Measurements from ENCODE around the gene BAIAP2L1.

Gene BAIAP2L1

DNA sequence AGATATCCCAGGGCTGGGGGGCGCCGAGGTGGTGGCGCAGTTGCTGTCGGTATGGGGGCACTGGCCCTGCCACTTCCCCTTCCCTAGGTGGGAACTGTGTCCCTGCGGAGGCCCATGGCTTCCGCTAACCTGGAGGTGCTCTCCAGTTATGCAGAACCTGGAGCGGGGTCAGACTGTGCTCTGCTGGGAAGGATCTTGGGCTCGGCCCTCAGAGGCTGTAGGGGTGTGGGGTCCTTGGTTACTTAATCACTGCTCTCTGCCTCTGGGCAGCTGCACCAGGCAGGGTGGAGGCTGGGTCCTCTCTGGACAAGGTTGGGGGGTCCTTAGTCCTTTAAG lies 117.0 kb downstream of the BAIAP2L1 start:
- TF ChIP-seq, protein P1, sequence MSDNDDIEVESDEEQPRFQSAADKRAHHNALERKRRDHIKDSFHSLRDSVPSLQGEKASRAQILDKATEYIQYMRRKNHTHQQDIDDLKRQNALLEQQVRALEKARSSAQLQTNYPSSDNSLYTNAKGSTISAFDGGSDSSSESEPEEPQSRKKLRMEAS (IDR thresholded peaks at IDR 0.05), result no peak
- TF ChIP-seq ZBTB7A (IDR thresholded peaks at IDR 0.05; ENCODE audit: low read depth) (no peak), RAD21 (IDR thresholded peaks at IDR 0.05; ENCODE audit: low read depth) (no peak), TCF12 (IDR thresholded peaks at IDR 0.05; ENCODE audit: low read depth) (no peak), EP300 (IDR thresholded peaks at IDR 0.05; ENCODE audit: borderline replicate concordance) (no peak), TAF1 (IDR thresholded peaks at IDR 0.05; ENCODE audit: low read depth) (no peak), NFIC (IDR thresholded peaks at IDR 0.05) (no peak), FOXM1 (IDR thresholded peaks at IDR 0.05; ENCODE audit: borderline replicate concordance, low read depth) (no peak), CEBPB (IDR thresholded peaks at IDR 0.05) (no peak)
- TF ChIP-seq, protein P2, sequence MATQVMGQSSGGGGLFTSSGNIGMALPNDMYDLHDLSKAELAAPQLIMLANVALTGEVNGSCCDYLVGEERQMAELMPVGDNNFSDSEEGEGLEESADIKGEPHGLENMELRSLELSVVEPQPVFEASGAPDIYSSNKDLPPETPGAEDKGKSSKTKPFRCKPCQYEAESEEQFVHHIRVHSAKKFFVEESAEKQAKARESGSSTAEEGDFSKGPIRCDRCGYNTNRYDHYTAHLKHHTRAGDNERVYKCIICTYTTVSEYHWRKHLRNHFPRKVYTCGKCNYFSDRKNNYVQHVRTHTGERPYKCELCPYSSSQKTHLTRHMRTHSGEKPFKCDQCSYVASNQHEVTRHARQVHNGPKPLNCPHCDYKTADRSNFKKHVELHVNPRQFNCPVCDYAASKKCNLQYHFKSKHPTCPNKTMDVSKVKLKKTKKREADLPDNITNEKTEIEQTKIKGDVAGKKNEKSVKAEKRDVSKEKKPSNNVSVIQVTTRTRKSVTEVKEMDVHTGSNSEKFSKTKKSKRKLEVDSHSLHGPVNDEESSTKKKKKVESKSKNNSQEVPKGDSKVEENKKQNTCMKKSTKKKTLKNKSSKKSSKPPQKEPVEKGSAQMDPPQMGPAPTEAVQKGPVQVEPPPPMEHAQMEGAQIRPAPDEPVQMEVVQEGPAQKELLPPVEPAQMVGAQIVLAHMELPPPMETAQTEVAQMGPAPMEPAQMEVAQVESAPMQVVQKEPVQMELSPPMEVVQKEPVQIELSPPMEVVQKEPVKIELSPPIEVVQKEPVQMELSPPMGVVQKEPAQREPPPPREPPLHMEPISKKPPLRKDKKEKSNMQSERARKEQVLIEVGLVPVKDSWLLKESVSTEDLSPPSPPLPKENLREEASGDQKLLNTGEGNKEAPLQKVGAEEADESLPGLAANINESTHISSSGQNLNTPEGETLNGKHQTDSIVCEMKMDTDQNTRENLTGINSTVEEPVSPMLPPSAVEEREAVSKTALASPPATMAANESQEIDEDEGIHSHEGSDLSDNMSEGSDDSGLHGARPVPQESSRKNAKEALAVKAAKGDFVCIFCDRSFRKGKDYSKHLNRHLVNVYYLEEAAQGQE (IDR thresholded peaks at IDR 0.05; ENCODE audit: low read depth), result no peak
- TF ChIP-seq, protein P3, sequence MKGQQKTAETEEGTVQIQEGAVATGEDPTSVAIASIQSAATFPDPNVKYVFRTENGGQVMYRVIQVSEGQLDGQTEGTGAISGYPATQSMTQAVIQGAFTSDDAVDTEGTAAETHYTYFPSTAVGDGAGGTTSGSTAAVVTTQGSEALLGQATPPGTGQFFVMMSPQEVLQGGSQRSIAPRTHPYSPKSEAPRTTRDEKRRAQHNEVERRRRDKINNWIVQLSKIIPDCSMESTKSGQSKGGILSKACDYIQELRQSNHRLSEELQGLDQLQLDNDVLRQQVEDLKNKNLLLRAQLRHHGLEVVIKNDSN (IDR thresholded peaks at IDR 0.05), result no peak

DNA sequence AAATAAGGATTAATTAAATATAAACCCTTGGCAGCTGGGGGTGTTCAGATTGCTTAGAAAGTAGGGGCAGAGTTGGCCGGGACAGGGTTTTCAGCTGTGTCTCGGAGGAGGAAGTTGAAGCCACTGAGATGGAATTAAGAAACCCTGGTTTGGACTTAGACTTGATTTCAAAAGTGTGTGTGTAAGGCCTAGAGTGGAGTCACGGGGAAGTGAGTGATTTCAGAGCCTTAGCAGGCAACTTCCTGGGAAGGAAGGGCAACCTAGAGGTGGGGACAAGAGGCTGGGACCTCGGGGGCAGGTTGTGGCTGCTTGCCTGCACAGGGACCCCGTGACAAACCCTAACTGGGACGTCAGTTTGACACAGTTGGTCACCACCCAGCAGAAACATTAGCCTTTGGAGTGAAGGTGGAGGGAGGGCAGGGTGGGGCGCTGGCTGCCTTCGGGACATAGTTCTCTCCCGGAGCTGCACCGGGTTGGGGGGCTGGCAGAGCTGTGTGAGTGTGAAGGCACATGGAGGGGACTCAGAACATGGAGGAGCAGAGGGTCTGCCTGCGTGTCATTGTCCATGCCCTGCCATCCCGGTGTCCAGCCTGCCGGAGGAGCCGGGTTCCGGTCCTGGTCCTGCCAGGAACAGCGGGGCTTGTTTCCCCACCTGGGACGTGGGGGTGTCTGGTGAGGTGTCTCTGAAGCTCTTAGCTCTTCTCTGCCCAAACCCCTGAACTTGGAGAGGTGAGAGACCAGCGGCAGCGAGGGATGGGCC lies 117.6 kb downstream of the BAIAP2L1 start:
- no peak for TF ChIP-seq EP300 (IDR thresholded peaks at IDR 0.05; ENCODE audit: borderline replicate concordance)
- no peak for TF ChIP-seq EGR1 (IDR thresholded peaks at IDR 0.05)
- TF ChIP-seq, protein P2 (IDR thresholded peaks at IDR 0.05; ENCODE audit: low read depth), result no peak
- TF ChIP-seq YY1 (IDR thresholded peaks at IDR 0.05; ENCODE audit: low read depth), result no peak
- no peak for TF ChIP-seq ZBTB7A (IDR thresholded peaks at IDR 0.05; ENCODE audit: low read depth)
- TF ChIP-seq TAF1 (IDR thresholded peaks at IDR 0.05; ENCODE audit: low read depth), result no peak
- no peak for TF ChIP-seq RAD21 (IDR thresholded peaks at IDR 0.05; ENCODE audit: low read depth)
- TF ChIP-seq NFIC (IDR thresholded peaks at IDR 0.05), result no peak
- TF ChIP-seq, protein P3 (IDR thresholded peaks at IDR 0.05), result no peak
- TF ChIP-seq TEAD4 (IDR thresholded peaks at IDR 0.05), result no peak
- TF ChIP-seq CREB1 (IDR thresholded peaks at IDR 0.05; ENCODE audit: low read depth), result no peak

DNA sequence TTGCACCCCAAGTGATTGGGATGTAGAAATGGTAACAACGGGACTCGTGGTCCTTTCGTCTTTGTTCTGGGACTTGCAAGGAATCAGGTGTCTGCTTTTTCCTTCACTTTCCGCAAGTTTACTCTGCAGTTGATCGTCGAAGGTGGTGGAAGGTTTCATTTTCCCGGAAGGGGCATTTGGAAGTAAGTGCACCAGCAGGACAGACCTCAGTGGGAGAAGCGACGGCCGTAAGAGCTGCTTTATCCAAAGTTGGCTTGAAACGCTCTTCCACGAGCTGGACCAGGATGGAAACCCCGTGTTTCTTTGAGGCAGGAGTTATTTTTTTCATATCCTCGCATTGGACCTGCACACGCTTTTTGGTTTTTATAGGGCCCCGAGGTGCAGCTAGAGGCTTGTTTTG lies 118.2 kb downstream of the BAIAP2L1 start:
- no peak for TF ChIP-seq TEAD4 (IDR thresholded peaks at IDR 0.05)
- TF ChIP-seq CREB1 (IDR thresholded peaks at IDR 0.05; ENCODE audit: low read depth), result no peak
- no peak for TF ChIP-seq TCF12 (IDR thresholded peaks at IDR 0.05; ENCODE audit: low read depth)
- TF ChIP-seq, protein P1 (IDR thresholded peaks at IDR 0.05), result no peak
- no peak for TF ChIP-seq CEBPB (IDR thresholded peaks at IDR 0.05)
- TF ChIP-seq ZBTB7A (IDR thresholded peaks at IDR 0.05; ENCODE audit: low read depth), result no peak
- no peak for TF ChIP-seq EP300 (IDR thresholded peaks at IDR 0.05; ENCODE audit: borderline replicate concordance)
- no peak for TF ChIP-seq YY1 (IDR thresholded peaks at IDR 0.05; ENCODE audit: low read depth)
- TF ChIP-seq, protein P2 (IDR thresholded peaks at IDR 0.05; ENCODE audit: low read depth), result no peak
- TF ChIP-seq FOXM1 (IDR thresholded peaks at IDR 0.05; ENCODE audit: borderline replicate concordance, low read depth), result no peak
- no peak for TF ChIP-seq RAD21 (IDR thresholded peaks at IDR 0.05; ENCODE audit: low read depth)
- no peak for TF ChIP-seq TAF1 (IDR thresholded peaks at IDR 0.05; ENCODE audit: low read depth)
- TF ChIP-seq, protein P3 (IDR thresholded peaks at IDR 0.05), result no peak
- TF ChIP-seq NFIC (IDR thresholded peaks at IDR 0.05), result no peak
- TF ChIP-seq EGR1 (IDR thresholded peaks at IDR 0.05), result no peak
